Activated CD8-positive, alpha-beta memory T cell treated with anti-CD3 and anti-CD28 coated beads, Interleukin-2, amount 50 U/mL, for 1 hour (primary cell): Measurements from ENCODE around the gene ZMAT5.

ENCODE experiments used
- DNase-seq: peaks from one replicate; pipeline ENCODE4 v3.0.0-alpha.2; 2020; ENCODE audit errors: extremely low read depth

Gene ZMAT5

GRCh38 chr22:29753808-29754657 lies 12.8 kb downstream of the ZMAT5 start:
- DNase-seq, result no peak

GRCh38 chr22:29751669-29752068 lies 15.1 kb downstream of the ZMAT5 start:
- DNase-seq, result no peak

DNA sequence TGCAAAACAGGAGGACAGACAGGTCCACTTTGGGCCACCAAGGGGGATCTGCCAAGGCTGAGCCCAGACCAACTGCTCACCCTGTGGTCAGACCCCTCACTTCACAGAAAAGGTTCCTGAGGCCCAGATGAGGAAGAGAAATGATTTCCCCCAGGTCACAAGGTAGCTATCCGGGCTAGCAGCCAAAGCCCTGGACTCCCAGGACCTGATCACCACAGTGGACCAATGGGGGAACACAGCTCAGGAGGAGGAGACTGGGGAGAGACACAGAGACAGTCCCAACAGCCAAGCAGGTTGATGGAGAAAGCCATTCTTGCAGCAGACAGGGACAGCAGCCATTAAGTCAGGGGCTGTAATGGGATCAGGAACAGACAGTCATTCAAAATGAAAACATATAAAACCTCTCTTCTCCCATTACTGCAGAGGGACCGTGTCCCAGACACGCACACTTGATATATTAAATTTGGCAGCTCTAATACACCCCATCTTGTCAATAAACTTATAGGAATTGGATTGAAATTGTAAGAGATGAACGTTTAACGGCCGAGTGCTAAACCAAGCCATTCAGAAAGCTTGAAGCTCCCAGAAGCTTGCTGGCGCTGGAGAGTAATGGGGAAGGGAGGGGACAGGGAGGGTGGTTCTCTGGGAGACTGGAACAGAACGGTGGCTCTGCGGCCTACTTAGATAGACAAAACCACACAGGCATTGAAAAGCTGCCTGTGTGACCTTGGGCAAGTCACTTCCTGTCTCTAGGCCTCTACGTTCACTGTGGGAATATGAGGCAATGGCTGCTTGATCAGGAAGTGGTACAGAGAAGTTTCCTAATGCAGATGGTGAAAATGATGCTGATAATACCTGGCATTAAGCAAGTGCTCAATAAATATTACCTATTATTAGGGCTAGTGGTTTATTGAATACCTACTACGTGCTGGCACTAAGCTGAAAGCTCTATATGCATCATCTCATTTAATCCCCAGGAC lies 16.0 kb downstream of the ZMAT5 start:
- no peak for DNase-seq

DNA sequence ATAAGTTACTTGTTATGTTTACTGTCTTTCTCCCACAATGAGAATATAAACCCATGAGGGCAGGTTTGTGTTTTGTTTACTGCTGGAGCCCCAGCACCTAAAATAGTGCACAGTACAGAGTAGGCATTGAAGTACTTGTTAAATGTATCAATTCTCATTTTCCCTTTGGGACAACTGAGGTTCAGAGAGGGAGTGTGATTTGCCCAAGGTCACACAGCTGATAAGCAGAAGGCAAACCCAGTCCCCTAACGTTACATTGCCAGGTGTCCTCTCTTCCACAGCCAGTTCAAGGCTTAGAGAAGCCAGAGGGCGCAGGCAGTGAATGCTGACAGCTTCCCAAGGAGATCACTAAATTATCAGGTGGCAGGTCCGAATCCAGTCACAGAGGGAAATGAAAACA lies 16.8 kb downstream of the ZMAT5 start:
- no peak for DNase-seq

DNA sequence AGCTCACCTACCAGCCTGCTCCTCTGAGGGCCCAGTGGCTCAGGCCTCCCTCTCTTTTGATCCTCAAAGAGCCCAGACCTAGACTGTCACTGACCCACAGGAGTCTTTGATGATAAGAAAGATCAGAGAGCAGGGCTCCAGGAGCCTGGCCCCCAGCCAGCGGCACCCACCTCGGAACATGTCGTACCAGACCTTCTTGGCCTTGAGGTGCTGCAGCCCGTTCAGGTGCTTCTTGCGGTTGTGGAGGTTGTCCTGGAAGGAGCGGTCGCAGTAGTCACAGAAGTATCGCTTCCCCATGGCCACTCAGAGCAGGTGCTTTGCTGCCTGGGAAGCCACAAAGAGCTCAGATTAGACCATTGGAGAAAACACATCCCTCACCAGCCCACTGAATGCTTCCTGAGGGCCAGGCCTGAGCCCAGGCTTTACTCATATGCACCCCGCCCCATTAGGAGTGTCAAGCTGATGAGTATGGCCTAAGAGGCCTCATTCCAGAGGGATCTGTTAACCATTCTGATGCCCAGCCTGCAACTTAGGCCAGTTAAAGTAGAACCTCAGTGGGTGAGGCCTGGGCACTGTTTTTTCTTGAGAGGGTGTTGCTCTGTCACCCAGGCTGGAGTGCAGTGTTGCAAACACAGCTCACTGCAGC lies 18.4 kb downstream of the ZMAT5 start:
- no peak for DNase-seq

DNA sequence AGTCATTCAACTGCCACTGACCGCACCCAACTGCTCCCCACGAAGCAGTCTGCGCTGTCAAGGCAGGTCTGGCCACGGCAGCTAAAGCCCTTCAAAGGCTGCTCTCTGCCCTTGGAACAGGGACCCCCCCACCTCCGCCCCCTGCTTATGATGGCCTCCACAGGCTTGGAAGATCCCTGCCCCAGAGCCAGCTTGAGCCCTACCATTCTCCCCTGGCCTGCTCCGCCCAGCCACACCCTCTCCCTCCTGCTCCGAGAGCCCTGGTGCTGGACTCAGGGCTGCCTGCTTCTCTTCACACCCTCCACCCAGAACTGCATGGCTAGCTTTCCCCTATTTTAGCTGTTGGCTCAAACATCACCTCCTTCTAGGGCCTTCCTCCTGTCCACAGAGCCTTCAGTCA lies 19.0 kb downstream of the ZMAT5 start:
- DNase-seq, result no peak

- DNase-seq, result no peak
Measured at GRCh38 chr22:29744902-29745301, 21.9 kb downstream of the ZMAT5 start.

- no peak for DNase-seq
Measured at GRCh38 chr22:29742326-29742725, 24.5 kb downstream of the ZMAT5 start.

DNA sequence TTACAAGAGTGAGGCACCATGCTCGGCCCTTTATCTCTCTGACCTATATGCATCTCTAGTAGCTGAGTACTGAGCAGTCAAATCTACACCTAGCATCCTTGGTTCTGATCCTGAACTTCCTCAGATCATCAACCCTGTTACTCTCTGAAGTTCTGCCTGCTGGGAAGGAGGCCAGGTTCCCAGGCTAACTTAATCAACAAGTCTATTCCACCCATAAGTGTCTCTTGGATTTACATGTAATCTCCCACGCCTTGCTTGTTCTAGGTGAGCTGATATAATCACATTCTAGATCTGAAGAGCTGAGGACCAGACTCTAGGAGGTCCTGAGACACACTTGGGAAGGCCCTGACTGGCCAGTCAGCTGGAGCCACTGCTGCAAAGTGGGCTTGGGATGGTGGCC lies 24.9 kb downstream of the ZMAT5 start:
- DNase-seq, result no peak

GRCh38 chr22:29740216-29740615 lies 26.6 kb downstream of the ZMAT5 start:
- no peak for DNase-seq

- DNase-seq, result no peak
Measured at GRCh38 chr22:29739346-29739875, 27.4 kb downstream of the ZMAT5 start.

DNA sequence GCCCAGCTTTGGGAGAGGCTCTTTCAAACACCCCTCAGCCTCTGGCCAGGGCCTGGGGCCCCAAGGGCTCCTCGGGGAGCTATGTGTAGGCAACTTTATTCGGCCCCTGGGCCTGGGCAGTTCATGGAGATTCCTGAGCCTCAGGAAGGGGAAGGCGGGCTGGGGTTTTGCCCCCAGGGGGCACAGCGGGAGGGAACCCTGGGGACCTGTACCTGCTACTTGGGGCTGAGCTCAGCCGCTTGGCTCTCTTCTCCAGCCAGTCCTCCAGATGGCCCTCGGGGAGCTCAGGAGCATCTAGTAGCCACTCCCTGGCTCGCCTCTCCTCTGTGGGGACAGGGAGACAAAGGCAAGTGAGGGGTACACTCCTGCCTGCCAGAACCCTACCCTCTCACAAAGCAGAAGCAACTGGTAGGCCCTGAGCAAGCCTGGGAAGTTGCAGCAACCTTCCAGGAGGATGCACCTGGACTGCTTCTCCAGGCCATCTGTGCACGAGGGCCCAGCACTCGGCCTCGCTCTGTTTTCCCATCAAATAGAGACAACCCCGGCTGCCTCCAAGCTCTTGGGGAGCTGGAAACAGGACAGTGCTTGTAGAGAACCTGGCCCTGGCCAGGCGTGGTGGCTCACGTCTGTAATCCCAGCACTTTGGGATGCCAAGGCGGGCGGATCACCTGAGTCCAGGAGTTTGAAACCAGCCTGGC lies 28.5 kb downstream of the ZMAT5 start:
- no peak for DNase-seq

GRCh38 chr22:29737251-29738117 lies 29.3 kb downstream of the ZMAT5 start:
- DNase-seq, result no peak

- DNase-seq, result no peak
Measured at GRCh38 chr22:29735416-29735815, 31.4 kb downstream of the ZMAT5 start.

DNA sequence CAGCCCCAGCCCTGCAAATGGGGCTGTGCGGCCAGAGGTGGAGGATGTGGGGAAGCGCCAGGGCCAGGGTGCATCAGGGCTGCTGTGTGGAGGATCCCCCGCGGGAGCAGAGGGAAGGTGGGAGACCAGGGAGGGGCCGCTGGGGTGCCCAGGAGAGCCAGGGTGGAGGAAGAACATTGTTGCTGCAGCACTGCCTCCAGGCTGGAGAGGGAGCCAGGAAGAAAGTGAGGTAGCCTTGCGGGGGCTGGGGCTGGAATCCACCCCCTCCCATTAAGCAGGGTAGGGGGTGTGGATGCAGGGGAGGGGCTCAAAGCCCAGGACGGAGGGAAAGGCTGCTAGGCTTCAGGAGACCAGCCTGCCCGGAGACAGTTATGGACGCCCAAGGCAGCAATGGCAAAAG lies 32.0 kb downstream of the ZMAT5 start:
- DNase-seq, result no peak

DNA sequence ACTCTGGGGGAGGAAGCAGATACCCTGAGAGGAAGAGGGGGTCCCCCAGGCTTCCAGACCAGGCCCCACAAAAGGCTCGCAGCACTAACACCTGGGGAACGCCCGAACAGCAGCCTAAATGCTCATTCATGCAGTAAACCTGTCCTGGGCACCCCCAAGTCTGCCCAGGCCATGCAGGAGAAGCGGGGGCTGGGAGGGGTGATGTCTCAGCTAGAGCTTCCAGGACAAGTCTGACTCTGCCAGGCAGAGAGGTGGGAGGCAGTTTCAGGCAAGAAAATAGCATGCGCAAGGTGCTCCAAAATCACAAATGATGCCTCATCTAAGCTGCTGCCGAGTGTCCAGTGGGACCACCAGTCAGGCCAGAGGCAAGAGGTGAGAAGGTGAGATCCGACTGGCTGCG lies 32.4 kb downstream of the ZMAT5 start:
- no peak for DNase-seq

DNA sequence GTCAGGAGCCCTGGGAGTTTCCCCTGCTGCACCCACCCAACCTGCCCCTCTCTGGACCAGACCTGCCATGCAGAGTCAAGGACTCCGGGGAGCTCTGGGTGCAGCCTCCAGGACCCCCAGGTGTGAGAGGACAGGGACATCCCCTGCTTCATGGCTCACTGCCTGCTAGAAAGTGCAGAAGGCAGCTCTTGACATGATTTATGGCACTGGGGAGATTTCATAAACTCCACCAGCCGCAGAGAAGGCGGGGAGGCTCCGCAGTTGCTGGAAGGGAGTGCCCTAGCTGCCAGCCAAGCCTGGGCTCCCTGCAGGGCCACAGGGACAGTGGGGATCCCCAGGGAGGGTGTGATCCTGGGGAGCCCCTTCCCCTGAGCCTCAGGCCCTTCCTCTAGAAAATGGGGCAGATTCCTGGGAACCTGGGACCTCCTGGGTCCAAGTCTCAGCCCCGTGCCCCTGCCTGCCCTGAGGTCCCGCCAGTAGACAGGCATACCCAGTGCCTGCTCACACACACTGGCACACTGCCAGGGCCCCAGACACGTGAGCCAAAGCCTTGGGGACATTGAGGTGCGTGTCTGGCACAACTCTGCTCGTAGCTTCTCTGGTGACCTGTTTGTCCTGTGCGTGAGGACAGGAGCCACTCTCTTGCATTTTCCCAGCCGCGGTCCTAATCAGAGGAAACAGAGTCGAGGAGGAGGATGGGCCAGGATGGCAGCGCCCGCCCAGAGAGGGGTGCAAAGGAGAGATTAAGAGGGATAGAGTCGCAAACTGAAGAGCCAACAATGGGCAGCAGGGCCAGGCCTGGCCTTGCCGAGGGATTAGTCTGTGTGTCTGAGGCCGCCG lies 33.2 kb downstream of the ZMAT5 start:
- DNase-seq, result no peak

DNA sequence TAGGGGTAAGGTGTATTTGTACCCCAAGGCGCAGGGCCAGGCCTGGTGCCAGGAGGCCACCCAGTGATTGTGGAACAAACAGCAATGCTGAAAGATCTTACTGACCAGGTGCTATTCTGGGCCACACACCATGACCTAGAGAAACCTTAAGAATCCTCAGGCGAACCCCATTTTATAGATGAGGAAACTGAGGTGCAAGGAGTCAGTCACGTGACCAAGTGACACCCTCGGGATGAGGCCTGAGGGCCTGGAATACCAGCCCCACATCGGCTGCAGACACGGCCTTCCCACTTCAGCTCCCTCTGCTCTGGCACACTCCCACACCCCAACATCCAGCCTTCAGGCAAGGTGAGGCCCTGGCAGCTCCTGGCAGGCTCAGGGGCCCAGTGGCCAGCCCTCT lies 33.9 kb downstream of the ZMAT5 start:
- DNase-seq, result no peak

GRCh38 chr22:29731058-29731850 lies 35.6 kb downstream of the ZMAT5 start:
- DNase-seq, result no peak
